Naive thymus-derived CD8-positive, alpha-beta T cell (primary cell): ENCODE data around the gene PLEKHJ1. TPM values are rescaled to one million over a fixed set of nuclear protein-coding genes. Genes with fewer than 3 reads are reported as not detected.
"Not testable (repeated sequence)": the region's sequence is repeated elsewhere in the genome, so short reads cannot be mapped to it uniquely, and the experiment has no call there.

Experiments used
- ATAC-seq, 2 donors: fragments of 150-1000 bp; cut with Tn5 transposase in 1 of 2; sonication (Bioruptor Pico), chemical (Tn5 transposase) in 1 of 2; 1 replicate in 1 of 2; 2 replicates in 1 of 2; pipeline ENCODE4 v1.10.0; 2021; ENCODE audit warnings: mild to moderate bottlenecking in 2 of 2, moderate library complexity in 2 of 2
- POLR2A ChIA-PET: fragments of 350-600 bp; sonication (Branson Sonifier 250); formaldehyde crosslinking; loops from one replicate; lab custom pipeline; 2021; ENCODE audit warnings: antibody characterized with exemption; lab: Charles Lee
- DNase-seq, 10 donors: peaks; one replicate each; pipeline versions ENCODE4 v3.0.0 to v3.0.0-alpha.2; 2020 to 2022
- H3K27ac Mint-ChIP-seq, 10 donors: one replicate each; pipeline ENCODE4 v1.8.0; 2020 to 2022; ENCODE audit warnings: mild to moderate bottlenecking in 10 of 10, mixed read lengths in 10 of 10, moderate library complexity in 4 of 10, inconsistent platforms in 1 of 10
- H3K27me3 Mint-ChIP-seq, 5 donors: one replicate each; pipeline ENCODE4 v1.8.0; 2021 to 2022; ENCODE audit warnings: mixed read lengths in 5 of 5
- H3K36me3 Mint-ChIP-seq, 3 donors: one replicate each; pipeline ENCODE4 v1.8.0; 2020 to 2022; ENCODE audit warnings: mixed read lengths in 3 of 3, mild to moderate bottlenecking in 2 of 3, inconsistent platforms in 1 of 3
- H3K4me1 Mint-ChIP-seq, 4 donors: one replicate each; pipeline ENCODE4 v1.8.0; 2021 to 2022; ENCODE audit warnings: mixed read lengths in 4 of 4
- H3K4me3 Mint-ChIP-seq, 10 donors: one replicate each; pipeline ENCODE4 v1.8.0; 2020 to 2022; ENCODE audit warnings: mild to moderate bottlenecking in 10 of 10, mixed read lengths in 10 of 10, moderate library complexity in 6 of 10, inconsistent platforms in 1 of 10
- H3K9me3 Mint-ChIP-seq, 9 donors: one replicate each; pipeline ENCODE4 v1.8.0; 2020 to 2022; ENCODE audit warnings: mixed read lengths in 9 of 9, mild to moderate bottlenecking in 3 of 9, inconsistent platforms in 1 of 9, moderate library complexity in 1 of 9
- polyA plus RNA-seq, 3 donors: library from polyadenylated mRNA; unstranded; fragments of 300-500 nt; fragmentation: Illumina TruSeq; gene quantifications; one replicate each; pipeline ENCODE4 v1.2.3, GENCODE V29; 2021
- total RNA-seq, 8 experiments: library from RNA in 2 of 8; stranded (reverse) in 2 of 8; gene quantifications; one replicate each; pipeline ENCODE4 v1.2.3 and lab custom pipeline; 2021 to 2026

The PLEKHJ1 gene
- total RNA-seq, result 10 to 100 TPM; 56.7 to 59.8 TPM
- polyA plus RNA-seq, result 100 to 1,000 TPM in 2 of 3 donors, 10 to 100 TPM in 1; 85.2 to 106 (median 101) TPM
- 22.5 to 53.3 (median 41.3) reads per million in 6 experiments for total RNA-seq (lab: John Stamatoyannopoulos, UW)

DNA sequence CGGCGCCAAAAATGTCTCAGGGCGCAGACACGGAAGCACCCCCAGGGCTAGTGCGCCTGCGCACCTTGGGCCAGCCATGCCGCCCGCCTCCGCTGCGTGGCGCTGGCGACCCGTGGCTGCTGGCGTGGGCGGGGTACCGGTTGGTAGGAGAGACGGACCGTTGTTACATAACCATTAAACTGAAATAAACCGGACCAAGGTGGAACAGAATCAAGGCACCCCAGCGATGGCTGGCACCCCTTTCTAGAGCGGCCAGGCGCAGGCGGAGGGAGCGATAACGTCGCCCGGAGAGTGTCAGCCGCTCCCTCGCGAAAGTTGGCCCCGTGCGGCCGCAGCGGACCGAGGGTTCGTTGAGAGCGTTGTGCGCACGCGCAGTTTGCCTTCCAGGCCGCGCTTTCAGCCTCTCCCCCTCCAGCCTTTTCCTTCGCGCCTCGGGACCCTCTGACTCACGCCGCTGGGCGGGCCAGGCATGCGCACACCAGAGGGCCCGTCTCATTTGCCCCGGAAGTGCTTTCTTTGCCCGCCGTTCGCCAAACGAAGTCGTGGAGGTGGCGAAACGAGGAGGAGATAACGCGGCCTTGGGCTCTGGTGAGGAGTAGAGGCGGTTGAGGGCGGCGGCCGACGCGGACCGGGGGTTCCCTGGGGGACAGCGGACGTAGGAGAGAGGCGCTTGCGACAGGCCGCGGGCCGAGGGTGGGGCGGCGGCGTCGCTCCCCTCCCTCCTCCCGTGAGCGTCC is at the start of gene PLEKHJ1, which contains the start of gene SF3A2:
Gene PLEKHJ1 (minus strand): TSS at position 16 of the 737 bp plus-strand sequence. CDS start 81 bp downstream, outside the sequence.
Gene SF3A2 (plus strand): TSS at position 511 of the 737 bp plus-strand sequence. CDS start 6,595 bp downstream, outside the sequence.
- peak within 1 kb of the TSS; percentile 90 to 100 (median 99) for H3K4me3 Mint-ChIP-seq
- H3K9me3 Mint-ChIP-seq, result no peaks in the 10 kb centered on the region
- POLR2A ChIA-PET, result interaction anchor here (0.6 to 13.1 kb wide), 16 partner anchors 10 to 749 kb away, joined by 3 to 262 read pairs (median 4); partner anchors contain the start of genes AMH, AP3D1, GADD45B and JSRP1
- ATAC-seq (peak; percentile 79 to 84), DNase-seq (peak; percentile 97 to 100 (median 98))
- H3K27ac Mint-ChIP-seq, result peak within 1 kb of the TSS; percentile 96 to 100 (median 100)
- peaks cover 0 to 4% (median 0%) of the 10 kb centered on the region in 5 donors for H3K27me3 Mint-ChIP-seq
- peaks cover 3 to 30% (median 9%) of the 10 kb centered on the region in 3 donors for H3K36me3 Mint-ChIP-seq
- peaks cover 38 to 67% (median 63%) of the 10 kb centered on the region in 4 donors for H3K4me1 Mint-ChIP-seq

- Mint-ChIP-seq H3K36me3 (no peaks in the 10 kb centered on the region), H3K27ac (no peak overlapping the region), H3K9me3 (no peaks in the 10 kb centered on the region), H3K4me1 (peaks cover 13 to 35% (median 24%) of the 10 kb centered on the region in 4 donors), H3K4me3 (no peak overlapping the region), H3K27me3 (no peaks in the 10 kb centered on the region)
- POLR2A ChIA-PET, result interaction anchor here (0.6 to 8.7 kb wide), 4 partner anchors 9 to 190 kb away, joined by 3 to 132 read pairs (median 3); partner anchors contain the start of gene AMH
- DNase-seq (no peak), ATAC-seq (no peak)
Measured at GRCh38 chr19:2283835-2284507, 47.8 kb upstream of the PLEKHJ1 start.

- Mint-ChIP-seq H3K9me3 (no peaks in the 10 kb centered on the region), H3K27ac (peak overlapping the region in 5 of 10 donors; percentile 14 to 82 (median 64)), H3K4me1 (peaks cover 9 to 24% (median 15%) of the 10 kb centered on the region in 4 donors), H3K4me3 (peak overlapping the region; percentile 40 to 83 (median 65)), H3K27me3 (no peaks in the 10 kb centered on the region), H3K36me3 (no peaks in the 10 kb centered on the region)
- POLR2A ChIA-PET, result interaction anchor here (0.7 to 8.7 kb wide), 6 partner anchors 8 to 337 kb away, joined by 3 to 132 read pairs (median 4); partner anchors contain the start of gene PLEKHJ1
- ATAC-seq (no peak), DNase-seq (no peak)
Measured at GRCh38 chr19:2282862-2283237, 46.7 kb upstream of the PLEKHJ1 start.

GRCh38 chr19:2282062-2282861 is 46.1 kb upstream of the PLEKHJ1 start, which contains the start of gene PEAK3:
Gene PEAK3 (minus strand): TSS chr19:2282175. CDS start chr19:2280931, 1,244 bp downstream.
- DNase-seq (peak in 2 of 10 donors; percentile 31 to 41), ATAC-seq (peak; percentile 55 to 64)
- Mint-ChIP-seq H3K4me3 (peak within 1 kb of the TSS; percentile 46 to 83 (median 68)), H3K27ac (peak within 1 kb of the TSS in 9 of 10 donors; percentile 13 to 82 (median 58)), H3K36me3 (peaks cover 0 to 2% (median 0%) of the 10 kb centered on the region in 3 donors), H3K27me3 (no peaks in the 10 kb centered on the region), H3K9me3 (no peaks in the 10 kb centered on the region), H3K4me1 (peaks cover 9 to 21% (median 16%) of the 10 kb centered on the region in 4 donors)
- POLR2A ChIA-PET, result interaction anchor here (0.6 to 8.7 kb wide), 13 partner anchors 7 to 1420 kb away, joined by 3 to 132 read pairs (median 4); partner anchors contain the start of gene PLEKHJ1

DNA sequence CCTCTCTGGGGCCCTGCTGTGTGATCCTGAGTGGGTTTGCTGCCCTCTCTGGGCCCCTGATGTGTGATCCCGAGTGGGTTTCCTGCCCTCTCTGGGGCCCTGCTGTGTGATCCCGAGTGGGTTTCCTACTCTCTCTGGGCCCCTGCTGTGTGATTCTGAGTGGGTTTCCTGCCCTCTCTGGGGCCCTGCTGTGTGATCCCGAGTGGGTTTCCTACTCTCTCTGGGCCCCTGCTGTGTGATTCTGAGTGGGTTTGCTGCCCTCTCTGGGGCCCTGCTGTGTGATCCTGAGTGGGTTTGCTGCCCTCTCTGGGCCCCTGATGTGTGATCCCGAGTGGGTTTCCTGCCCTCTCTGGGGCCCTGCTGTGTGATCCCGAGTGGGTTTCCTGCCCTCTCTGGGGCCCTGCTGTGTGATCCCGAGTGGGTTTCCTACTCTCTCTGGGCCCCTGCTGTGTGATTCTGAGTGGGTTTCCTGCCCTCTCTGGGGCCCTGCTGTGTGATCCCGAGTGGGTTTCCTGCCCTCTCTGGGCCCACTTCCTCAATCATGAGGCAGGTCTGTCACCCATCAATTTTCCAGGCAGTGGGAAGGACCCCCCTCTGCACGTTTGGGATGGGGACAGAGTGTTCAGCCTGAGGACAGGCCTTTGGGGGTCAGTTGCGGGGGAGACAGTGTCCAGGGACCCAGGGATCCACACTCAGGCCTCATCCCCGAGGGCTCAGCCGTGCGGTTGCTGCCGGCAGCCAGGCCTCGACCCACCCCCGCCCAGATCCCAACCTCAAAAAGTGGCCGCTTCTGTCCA is 45.3 kb upstream of the PLEKHJ1 start:
- POLR2A ChIA-PET, result interaction anchor here (0.5 to 12.1 kb wide), 13 partner anchors 4 to 1421 kb away, joined by 3 to 132 read pairs (median 4); partner anchors contain the start of gene PEAK3
- not testable (repeated sequence) for H3K9me3 Mint-ChIP-seq, H3K27me3 Mint-ChIP-seq, ATAC-seq, DNase-seq, H3K36me3 Mint-ChIP-seq
- peaks cover 10 to 25% (median 18%) of the 10 kb centered on the region in 4 donors for H3K4me1 Mint-ChIP-seq
- peak overlapping the region in 9 of 10 donors; percentile 36 to 83 (median 67) for H3K4me3 Mint-ChIP-seq
- H3K27ac Mint-ChIP-seq, result peak overlapping the region in 3 of 10 donors; percentile 13 to 57 (median 46)

- Mint-ChIP-seq H3K4me3 (no peak overlapping the region), H3K36me3 (peaks cover 0 to 5% (median 0%) of the 10 kb centered on the region in 3 donors), H3K9me3 (no peaks in the 10 kb centered on the region), H3K27ac (peak overlapping the region in 2 of 10 donors; percentile 24 to 36), H3K27me3 (no peaks in the 10 kb centered on the region), H3K4me1 (peaks cover 10 to 25% (median 18%) of the 10 kb centered on the region in 4 donors)
- no peak for ATAC-seq
- POLR2A ChIA-PET, result interaction anchor here (0.5 to 12.1 kb wide), 3 partner anchors 5 to 112 kb away, joined by 3 to 132 read pairs (median 5); partner anchors contain the start of gene PEAK3
- no peak for DNase-seq
Measured at GRCh38 chr19:2280633-2281264, 44.6 kb upstream of the PLEKHJ1 start.

GRCh38 chr19:2278459-2279158 is 42.5 kb upstream of the PLEKHJ1 start:
- peaks cover 0 to 13% (median 0%) of the 10 kb centered on the region in 3 donors for H3K36me3 Mint-ChIP-seq
- H3K27me3 Mint-ChIP-seq, result no peaks in the 10 kb centered on the region
- H3K4me3 Mint-ChIP-seq, result no peak overlapping the region
- H3K9me3 Mint-ChIP-seq, result no peaks in the 10 kb centered on the region
- DNase-seq (peak in 1 of 10 donors; percentile 62), ATAC-seq (no peak)
- peaks cover 22 to 38% (median 32%) of the 10 kb centered on the region in 4 donors for H3K4me1 Mint-ChIP-seq
- H3K27ac Mint-ChIP-seq, result peak overlapping the region in 2 of 10 donors; percentile 21 to 51
- POLR2A ChIA-PET, result interaction anchor here (0.7 to 12.1 kb wide), 3 partner anchors 7 to 18 kb away, joined by 3 to 132 read pairs (median 3); partner anchors contain the start of gene PEAK3

- Mint-ChIP-seq H3K9me3 (no peaks in the 10 kb centered on the region), H3K27me3 (no peaks in the 10 kb centered on the region), H3K27ac (peak overlapping the region in 9 of 10 donors; percentile 21 to 92 (median 52)), H3K36me3 (peaks cover 0 to 23% (median 0%) of the 10 kb centered on the region in 3 donors), H3K4me1 (peaks cover 18 to 40% (median 36%) of the 10 kb centered on the region in 4 donors), H3K4me3 (peak overlapping the region in 2 of 10 donors; percentile 40 to 41)
- peak in 1 of 10 donors; percentile 35 for DNase-seq
- POLR2A ChIA-PET, result interaction anchor here (0.7 to 12.1 kb wide), 5 partner anchors 9 to 134 kb away, joined by 4 to 262 read pairs (median 19); partner anchors contain the start of genes PEAK3, PLEKHJ1 and SF3A2
- ATAC-seq, result no peak
Measured at GRCh38 chr19:2277138-2277537, 41.0 kb upstream of the PLEKHJ1 start.

DNA sequence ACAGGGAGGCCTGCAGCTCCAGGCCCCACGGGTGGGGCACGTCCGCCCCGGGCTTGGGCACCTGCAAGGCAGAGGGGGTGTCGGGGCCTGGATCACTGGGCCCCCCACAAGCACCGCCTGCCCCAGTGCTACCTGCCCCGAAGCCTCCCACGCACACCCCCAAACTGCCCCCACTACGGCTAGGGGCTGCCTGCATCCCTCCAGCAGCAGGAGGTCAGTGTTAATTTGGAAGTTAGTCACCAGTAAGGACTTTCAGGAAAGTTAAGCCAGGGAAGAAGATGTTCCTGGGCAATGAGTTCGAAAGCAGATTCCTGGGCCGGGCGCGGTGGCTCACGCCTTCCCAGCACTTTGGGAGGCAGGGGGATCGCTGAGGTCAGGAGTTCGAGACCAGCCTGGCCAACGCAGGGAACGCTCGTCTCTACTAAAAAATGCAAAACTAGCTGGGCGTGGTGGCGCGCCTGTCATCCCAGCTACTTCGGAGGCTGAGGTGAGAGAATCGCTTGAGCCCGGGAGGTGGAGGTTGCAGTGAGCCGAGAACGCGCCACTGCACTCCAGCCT is 40.4 kb upstream of the PLEKHJ1 start:
- Mint-ChIP-seq H3K4me3 (no peak overlapping the region), H3K4me1 (peaks cover 19 to 38% (median 37%) of the 10 kb centered on the region in 4 donors), H3K27ac (peak overlapping the region in 6 of 10 donors; percentile 4 to 79 (median 52)), H3K9me3 (no peaks in the 10 kb centered on the region), H3K27me3 (no peaks in the 10 kb centered on the region), H3K36me3 (peaks cover 0 to 28% (median 3%) of the 10 kb centered on the region in 3 donors)
- ATAC-seq (no peak), DNase-seq (peak in 1 of 10 donors; percentile 48)
- POLR2A ChIA-PET, result interaction anchor here (0.6 to 12.1 kb wide), 7 partner anchors 9 to 182 kb away, joined by 3 to 370 read pairs (median 19); partner anchors contain the start of genes AMH, JSRP1, LSM7 and PEAK3
